B cell (primary cell): ENCODE results near the gene LUC7L. TPM values are rescaled to one million over a fixed set of nuclear protein-coding genes. Genes with fewer than 3 reads are reported as not detected.
"Not testable (repeated sequence)": the region's sequence is repeated elsewhere in the genome, so short reads cannot be mapped to it uniquely, and the experiment has no call there.

Experiments
- ATAC-seq: fragments of 200-7000 bp; cut with Tn5 transposase; one replicate; pipeline ENCODE4 v1.10.0; 2021; ENCODE audit warnings: low read depth, mild to moderate bottlenecking, moderate number of reproducible peaks, moderate library complexity
- CTCF ChIA-PET: fragments of 350-600 bp; sonication (Branson Sonifier 250); formaldehyde crosslinking; loops from one replicate; lab custom pipeline; 2021; ENCODE audit warnings: antibody characterized with exemption, inconsistent platforms; lab: Charles Lee
- POLR2A ChIA-PET: fragments of 350-600 bp; sonication (Branson Sonifier 250); formaldehyde crosslinking; loops from one replicate; lab custom pipeline; 2021; ENCODE audit warnings: antibody characterized with exemption; lab: Charles Lee
- DNase-seq: peaks from one replicate; pipeline ENCODE4 v3.0.0; 2013
- H2AFZ ChIP-seq: 2 replicates; pipeline ENCODE4 v1.6.1; 2012; ENCODE audit warnings: mild to moderate bottlenecking, low read depth, low read length; ENCODE audit not compliant: insufficient read depth, poor library complexity, severe bottlenecking
- H3K27ac ChIP-seq, 2 donors: 1 replicate in 1 of 2; 2 replicates in 1 of 2; pipeline ENCODE4 v1.5.1; 2012 to 2013; ENCODE audit warnings: low read length in 2 of 2, mild to moderate bottlenecking in 2 of 2, moderate library complexity in 1 of 2
- H3K27me3 ChIP-seq, 4 experiments: fragments of 200-600 bp in 1 of 4; sonication (generic) in 1 of 4; replicated peaks in 1 of 4; 1 replicate in 2 of 4; 2 replicates in 2 of 4; pipeline versions ENCODE4 v1.6.1 to v1.7.0; 2013 to 2016; ENCODE audit warnings: low read length in 3 of 4, mild to moderate bottlenecking in 2 of 4, mixed read lengths in 1 of 4, moderate library complexity in 1 of 4; ENCODE audit not compliant: insufficient read depth in 4 of 4, control insufficient read depth in 3 of 4; ENCODE audit errors: control extremely low read depth in 1 of 4
- H3K36me3 ChIP-seq, 2 experiments: replicated peaks in 1 of 2; 1 replicate in 1 of 2; 2 replicates in 1 of 2; pipeline versions ENCODE4 v1.6.1 to v1.7.1; 2013; ENCODE audit warnings: low read length in 1 of 2; ENCODE audit not compliant: insufficient read depth in 2 of 2, control insufficient read depth in 1 of 2; ENCODE audit errors: control extremely low read depth in 1 of 2, extremely low read depth in 1 of 2
- H3K4me1 ChIP-seq, 2 donors: fragments of 200-600 bp in 1 of 2; sonication (generic) in 1 of 2; 1 replicate in 1 of 2; 2 replicates in 1 of 2; pipeline versions ENCODE4 v1.5.1 to v1.6.1; 2013 to 2017; ENCODE audit warnings: low read length in 2 of 2; ENCODE audit not compliant: control insufficient read depth in 2 of 2, insufficient read depth in 2 of 2
- H3K4me2 ChIP-seq: replicated peaks from 2 replicates; pipeline ENCODE3; 2012; ENCODE audit warnings: mild to moderate bottlenecking, low read depth, low read length; ENCODE audit not compliant: poor library complexity, severe bottlenecking
- H3K4me3 ChIP-seq, 5 experiments: fragments of 200-600 bp in 1 of 5; sonication (generic) in 1 of 5; 1 replicate in 3 of 5; 2 replicates in 2 of 5; pipeline versions ENCODE4 v1.5.1 to v1.7.0; 2011 to 2016; ENCODE audit warnings: low read length in 4 of 5, mild to moderate bottlenecking in 4 of 5, low read depth in 2 of 5, control low read depth in 1 of 5, moderate library complexity in 1 of 5; ENCODE audit not compliant: insufficient read depth in 1 of 5; ENCODE audit errors: control extremely low read depth in 1 of 5, extremely low read depth in 1 of 5
- H3K79me2 ChIP-seq: fragments of 200-600 bp; sonication (generic); one replicate; pipeline ENCODE4 v1.6.0; 2016; ENCODE audit warnings: low read length; ENCODE audit not compliant: control insufficient read depth, insufficient read depth
- H3K9ac ChIP-seq: fragments of 200-600 bp; sonication (generic); 2 replicates; pipeline ENCODE4 v1.6.1; 2017; ENCODE audit warnings: mild to moderate bottlenecking, low read length, moderate library complexity
- H3K9me3 ChIP-seq, 3 donors: one replicate each; pipeline versions ENCODE4 v1.6.1 to v1.7.1; 2013; ENCODE audit warnings: low read length in 2 of 3; ENCODE audit not compliant: control insufficient read depth in 2 of 3, insufficient read depth in 1 of 3; ENCODE audit errors: control extremely low read depth in 1 of 3
- H4K20me1 ChIP-seq: 2 replicates; pipeline ENCODE4 v1.6.0; 2012; ENCODE audit warnings: mild to moderate bottlenecking, low read length; ENCODE audit not compliant: insufficient read depth, control insufficient read depth, poor library complexity, severe bottlenecking
- H3K27ac Mint-ChIP-seq: one replicate; pipeline ENCODE4 v1.8.0; 2021; ENCODE audit warnings: mixed read lengths
- H3K27me3 Mint-ChIP-seq: one replicate; pipeline ENCODE4 v1.8.0; 2021; ENCODE audit warnings: mixed read lengths
- H3K4me1 Mint-ChIP-seq: one replicate; pipeline ENCODE4 v1.8.0; 2021; ENCODE audit warnings: mixed read lengths
- H3K4me3 Mint-ChIP-seq: one replicate; pipeline ENCODE4 v1.8.0; 2021; ENCODE audit warnings: mixed read lengths
- H3K9me3 Mint-ChIP-seq: one replicate; pipeline ENCODE4 v1.8.0; 2022; ENCODE audit warnings: mixed read lengths; ENCODE audit not compliant: insufficient read depth
- EZH2 ChIP-seq: IDR thresholded peaks from 2 replicates; pipeline ENCODE4 v1.6.1; 2012; ENCODE audit warnings: borderline replicate concordance, low read depth, mild to moderate bottlenecking, moderate library complexity, low read length; ENCODE audit not compliant: insufficient read depth, poor library complexity, severe bottlenecking
- WGBS: methylation state at CpG from one replicate; pipeline ENCODE4 v1.1.5; 2013; ENCODE audit warnings: missing lambda C conversion rate; ENCODE audit not compliant: insufficient coverage; 5-methylcytosine and 5-hydroxymethylcytosine counted together
- intact Hi-C: fragments of 100-400 bp; cut with micrococcal nuclease; formaldehyde crosslinking; loops from one replicate; pipeline ENCODE4 v1.10.0; 2022
- polyA plus RNA-seq: library from polyadenylated mRNA; depleted of rRNA; stranded (reverse); fragments of >200 nt; gene quantifications from 2 replicates; pipeline ENCODE4 v1.2.3, GENCODE V29; 2012
- total RNA-seq, 2 donors: library from RNA; stranded (reverse); fragments of 120-200 nt in 1 of 2; gene quantifications; 1 replicate in 1 of 2; 2 replicates in 1 of 2; pipeline versions ENCODE4 v1.2.3 to v1.2.4, GENCODE V29; 2013 to 2022
- TF ChIP-seq, protein P1 (sequence below): fragments of 200-600 bp; IDR thresholded peaks from one replicate; pipeline ENCODE4 v1.8.0; 2022; ENCODE audit warnings: antibody characterized with exemption, mild to moderate bottlenecking

The LUC7L gene
- total and polyA plus RNA-seq, 2 donors (not counting 1 experiment from before 2014, with no cell fraction given) = 148 to 181 TPM

DNA sequence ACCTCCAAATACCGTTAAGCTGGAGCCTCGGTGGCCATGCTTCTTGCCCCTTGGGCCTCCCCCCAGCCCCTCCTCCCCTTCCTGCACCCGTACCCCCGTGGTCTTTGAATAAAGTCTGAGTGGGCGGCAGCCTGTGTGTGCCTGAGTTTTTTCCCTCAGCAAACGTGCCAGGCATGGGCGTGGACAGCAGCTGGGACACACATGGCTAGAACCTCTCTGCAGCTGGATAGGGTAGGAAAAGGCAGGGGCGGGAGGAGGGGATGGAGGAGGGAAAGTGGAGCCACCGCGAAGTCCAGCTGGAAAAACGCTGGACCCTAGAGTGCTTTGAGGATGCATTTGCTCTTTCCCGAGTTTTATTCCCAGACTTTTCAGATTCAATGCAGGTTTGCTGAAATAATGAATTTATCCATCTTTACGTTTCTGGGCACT lies 51.8 kb downstream of the LUC7L start:
- ATAC-seq (no peak), DNase-seq (peak; percentile 12)
- H3K36me3 ChIP-seq = no peaks in the 10 kb centered on the region
- no peak overlapping the region for H2AFZ ChIP-seq
- no peaks in the 10 kb centered on the region for H3K79me2 ChIP-seq
- intact Hi-C loops = no loop called here
- POLR2A ChIA-PET = no interaction called here
- H3K9ac ChIP-seq = no peak overlapping the region
- H3K4me1 ChIP-seq = peaks cover 14 to 22% of the 10 kb centered on the region in 2 donors
- no peak overlapping the region for H3K4me3 ChIP-seq
- CTCF ChIA-PET = interaction anchor here (1.1 to 1.6 kb wide), 2 partner anchors 70 to 111 kb away, joined by 4 read pairs; no protein-coding TSS in a partner anchor
- no peak overlapping the region for H3K27ac ChIP-seq
- TF ChIP-seq EZH2 = no peak
- TF ChIP-seq, protein P1, sequence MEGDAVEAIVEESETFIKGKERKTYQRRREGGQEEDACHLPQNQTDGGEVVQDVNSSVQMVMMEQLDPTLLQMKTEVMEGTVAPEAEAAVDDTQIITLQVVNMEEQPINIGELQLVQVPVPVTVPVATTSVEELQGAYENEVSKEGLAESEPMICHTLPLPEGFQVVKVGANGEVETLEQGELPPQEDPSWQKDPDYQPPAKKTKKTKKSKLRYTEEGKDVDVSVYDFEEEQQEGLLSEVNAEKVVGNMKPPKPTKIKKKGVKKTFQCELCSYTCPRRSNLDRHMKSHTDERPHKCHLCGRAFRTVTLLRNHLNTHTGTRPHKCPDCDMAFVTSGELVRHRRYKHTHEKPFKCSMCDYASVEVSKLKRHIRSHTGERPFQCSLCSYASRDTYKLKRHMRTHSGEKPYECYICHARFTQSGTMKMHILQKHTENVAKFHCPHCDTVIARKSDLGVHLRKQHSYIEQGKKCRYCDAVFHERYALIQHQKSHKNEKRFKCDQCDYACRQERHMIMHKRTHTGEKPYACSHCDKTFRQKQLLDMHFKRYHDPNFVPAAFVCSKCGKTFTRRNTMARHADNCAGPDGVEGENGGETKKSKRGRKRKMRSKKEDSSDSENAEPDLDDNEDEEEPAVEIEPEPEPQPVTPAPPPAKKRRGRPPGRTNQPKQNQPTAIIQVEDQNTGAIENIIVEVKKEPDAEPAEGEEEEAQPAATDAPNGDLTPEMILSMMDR = no peak
- Mint-ChIP-seq H3K4me1 (peaks cover 30% of the 10 kb centered on the region), H3K4me3 (peak overlapping the region; percentile 52), H3K27ac (no peak overlapping the region), H3K9me3 (no peaks in the 10 kb centered on the region), H3K27me3 (peaks cover 34% of the 10 kb centered on the region)
- H3K9me3 ChIP-seq = peaks cover 0 to 4% (median 0%) of the 10 kb centered on the region in 3 donors
- H3K4me2 ChIP-seq = no peak overlapping the region
- H4K20me1 ChIP-seq = no peaks in the 10 kb centered on the region
- peaks cover 0 to 56% (median 27%) of the 10 kb centered on the region in 4 experiments for H3K27me3 ChIP-seq
- WGBS = 19% methylated on average over 9 of the region's 13 CpGs

DNA sequence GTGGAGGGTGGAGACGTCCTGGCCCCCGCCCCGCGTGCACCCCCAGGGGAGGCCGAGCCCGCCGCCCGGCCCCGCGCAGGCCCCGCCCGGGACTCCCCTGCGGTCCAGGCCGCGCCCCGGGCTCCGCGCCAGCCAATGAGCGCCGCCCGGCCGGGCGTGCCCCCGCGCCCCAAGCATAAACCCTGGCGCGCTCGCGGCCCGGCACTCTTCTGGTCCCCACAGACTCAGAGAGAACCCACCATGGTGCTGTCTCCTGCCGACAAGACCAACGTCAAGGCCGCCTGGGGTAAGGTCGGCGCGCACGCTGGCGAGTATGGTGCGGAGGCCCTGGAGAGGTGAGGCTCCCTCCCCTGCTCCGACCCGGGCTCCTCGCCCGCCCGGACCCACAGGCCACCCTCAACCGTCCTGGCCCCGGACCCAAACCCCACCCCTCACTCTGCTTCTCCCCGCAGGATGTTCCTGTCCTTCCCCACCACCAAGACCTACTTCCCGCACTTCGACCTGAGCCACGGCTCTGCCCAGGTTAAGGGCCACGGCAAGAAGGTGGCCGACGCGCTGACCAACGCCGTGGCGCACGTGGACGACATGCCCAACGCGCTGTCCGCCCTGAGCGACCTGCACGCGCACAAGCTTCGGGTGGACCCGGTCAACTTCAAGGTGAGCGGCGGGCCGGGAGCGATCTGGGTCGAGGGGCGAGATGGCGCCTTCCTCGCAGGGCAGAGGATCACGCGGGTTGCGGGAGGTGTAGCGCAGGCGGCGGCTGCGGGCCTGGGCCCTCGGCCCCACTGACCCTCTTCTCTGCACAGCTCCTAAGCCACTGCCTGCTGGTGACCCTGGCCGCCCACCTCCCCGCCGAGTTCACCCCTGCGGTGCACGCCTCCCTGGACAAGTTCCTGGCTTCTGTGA lies 52.5 kb downstream of the LUC7L start, which contains the start of gene HBA1:
Gene HBA1 (plus strand): TSS at position 204 of the 906 bp plus-strand sequence. CDS start 37 bp downstream, at position 241.
- not testable (repeated sequence) for H3K27ac Mint-ChIP-seq, H3K4me2 ChIP-seq

DNA sequence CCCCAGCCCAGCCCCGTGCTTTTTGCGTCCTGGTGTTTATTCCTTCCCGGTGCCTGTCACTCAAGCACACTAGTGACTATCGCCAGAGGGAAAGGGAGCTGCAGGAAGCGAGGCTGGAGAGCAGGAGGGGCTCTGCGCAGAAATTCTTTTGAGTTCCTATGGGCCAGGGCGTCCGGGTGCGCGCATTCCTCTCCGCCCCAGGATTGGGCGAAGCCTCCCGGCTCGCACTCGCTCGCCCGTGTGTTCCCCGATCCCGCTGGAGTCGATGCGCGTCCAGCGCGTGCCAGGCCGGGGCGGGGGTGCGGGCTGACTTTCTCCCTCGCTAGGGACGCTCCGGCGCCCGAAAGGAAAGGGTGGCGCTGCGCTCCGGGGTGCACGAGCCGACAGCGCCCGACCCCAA lies 53.2 kb downstream of the LUC7L start:
- no CpG with 5 or more reads among the region's 39 CpGs for WGBS
- H3K27me3 ChIP-seq = peaks cover 0 to 61% (median 29%) of the 10 kb centered on the region in 4 experiments
- H3K4me3 ChIP-seq, H3K27ac ChIP-seq, H3K27ac Mint-ChIP-seq, CTCF ChIA-PET, intact Hi-C loops, H3K79me2 ChIP-seq, H3K9me3 Mint-ChIP-seq, H3K36me3 ChIP-seq, H2AFZ ChIP-seq, H4K20me1 ChIP-seq, POLR2A ChIA-PET, H3K9me3 ChIP-seq, ATAC-seq, H3K9ac ChIP-seq, H3K4me2 ChIP-seq, DNase-seq: not testable (repeated sequence)
- H3K4me1 ChIP-seq = peaks cover 12 to 17% of the 10 kb centered on the region in 2 donors
- peaks cover 37% of the 10 kb centered on the region for H3K27me3 Mint-ChIP-seq
- H3K4me3 Mint-ChIP-seq = peak overlapping the region; percentile 45
- peaks cover 32% of the 10 kb centered on the region for H3K4me1 Mint-ChIP-seq

More for the DNA sequence above, 52.5 kb downstream of the LUC7L start, which contains the start of gene HBA1:
- peaks cover 14 to 22% of the 10 kb centered on the region in 2 donors for H3K4me1 ChIP-seq
- H3K9me3 Mint-ChIP-seq, intact Hi-C loops, H3K79me2 ChIP-seq, H3K9me3 ChIP-seq, H4K20me1 ChIP-seq, H3K9ac ChIP-seq, POLR2A ChIA-PET, H3K36me3 ChIP-seq, H3K4me3 ChIP-seq, H2AFZ ChIP-seq, H3K27ac ChIP-seq, DNase-seq: not testable (repeated sequence)
- 16% methylated on average over 20 of the region's 88 CpGs for WGBS
- Mint-ChIP-seq H3K4me3 (peak within 1 kb of the TSS; percentile 52), H3K27me3 (peaks cover 36% of the 10 kb centered on the region), H3K4me1 (peaks cover 31% of the 10 kb centered on the region)
- H3K27me3 ChIP-seq = peaks cover 0 to 56% (median 27%) of the 10 kb centered on the region in 4 experiments
- CTCF ChIA-PET = interaction anchor here (1.6 kb wide), 1 partner anchor 111 kb away, joined by 4 read pairs; no protein-coding TSS in a partner anchor
- ATAC-seq = peak; percentile 45
